ENCODE data around the gene MEG3. TPM values are rescaled to one million over a fixed set of nuclear protein-coding genes. Genes with fewer than 3 reads are reported as not detected.

MEG3 gene
- total and polyA plus RNA-seq, 2 of the 4 experiments (the other 2 are of a cell fraction), result 31.5 to 556 TPM

DNA sequence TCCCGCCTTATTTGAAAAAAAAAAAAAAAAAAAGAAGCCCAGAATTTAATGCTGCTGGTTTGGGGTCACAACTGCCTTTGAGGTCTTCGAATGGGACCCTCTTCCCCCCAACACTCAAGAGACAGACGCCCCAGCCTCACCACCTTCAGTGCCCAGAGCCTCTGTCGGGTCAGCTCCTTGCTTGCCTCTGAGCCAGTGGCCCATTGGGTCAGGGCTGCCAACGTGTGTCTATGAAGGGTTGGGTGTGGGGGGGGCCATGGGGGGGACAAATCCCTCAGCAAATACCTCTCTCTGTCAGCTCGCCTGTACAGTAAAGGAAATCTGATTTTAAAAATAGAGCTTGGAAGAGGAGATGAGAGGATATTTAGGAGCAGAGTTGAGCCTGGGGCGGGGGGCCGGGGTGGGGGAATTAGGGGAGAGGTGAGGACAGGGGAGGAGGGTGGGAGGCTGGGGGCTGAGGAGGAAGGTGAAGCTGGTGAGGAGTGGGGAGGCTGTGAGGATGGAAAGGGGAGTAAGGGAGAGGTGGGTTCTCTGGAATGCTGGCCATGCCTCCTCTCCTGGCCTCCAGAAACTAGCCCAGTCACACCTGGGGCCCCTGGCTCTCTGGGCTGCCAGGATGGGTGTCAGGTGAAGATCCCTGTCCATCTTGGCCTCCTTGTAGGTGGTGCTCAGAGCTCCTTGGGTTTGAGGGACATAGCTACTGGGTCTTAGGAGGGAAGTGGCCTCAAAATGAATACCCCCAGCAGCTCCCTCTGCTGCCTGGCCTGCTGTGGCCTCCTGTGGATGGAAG, 64.3 kb downstream of the MEG3 start:
- Histone ChIP-seq H2AK5ac (ENCODE audit: low read depth, low read length) (no peak overlapping the region), H3K27me3 (ENCODE audit: control insufficient read depth, insufficient read depth, low read length) (no peaks in the 10 kb centered on the region), H3K56ac (ENCODE audit: extremely low read depth, insufficient read depth, low read length) (no peak overlapping the region), H2AK9ac (replicated peaks; ENCODE audit: low read depth, low read length, poor library complexity) (no peak overlapping the region), H3K27ac (ENCODE audit: insufficient read depth, low read length) (no peak overlapping the region), H3K14ac (replicated peaks; ENCODE audit: low read depth, low read length) (no peak overlapping the region), H3K4me3 (ENCODE audit: insufficient read depth, low read depth, low read length) (no peak overlapping the region), H3K4me1 (ENCODE audit: control insufficient read depth, insufficient read depth, low read length) (peaks cover 4% of the 10 kb centered on the region), H2BK15ac (ENCODE audit: low read depth, low read length) (no peak overlapping the region), H3K23ac (ENCODE audit: low read depth, low read length) (no peak overlapping the region), H3K4ac (ENCODE audit: low read depth, low read length) (no peak overlapping the region), H4K8ac (ENCODE audit: low read depth in 2 of 2, low read length in 2 of 2) (no peak overlapping the region), H3K79me1 (ENCODE audit: low read depth in 1 of 2, low read length in 2 of 2) (peaks cover 7 to 24% of the 10 kb centered on the region in 2 experiments; a peak in 2 of 4 replicates), H4K20me1 (ENCODE audit: insufficient read depth, low read length) (peaks cover 35% of the 10 kb centered on the region), H4K5ac (ENCODE audit: low read depth, low read length) (no peak overlapping the region), H3K4me2 (ENCODE audit: low read depth, low read length) (no peak overlapping the region), H2AFZ (replicated peaks; ENCODE audit: low read length, poor library complexity) (no peak overlapping the region), H4K91ac (ENCODE audit: insufficient read depth, low read depth, low read length) (no peak overlapping the region), H3K9me1 (ENCODE audit: insufficient read depth, low read length) (no peaks in the 10 kb centered on the region), H3K36me3 (ENCODE audit: control insufficient read depth, insufficient read depth, low read length) (peaks cover 57% of the 10 kb centered on the region), H2BK120ac (ENCODE audit: low read depth, low read length) (no peak overlapping the region), H3K18ac (ENCODE audit: low read depth, low read length) (no peak overlapping the region), H2BK5ac (ENCODE audit: low read depth, low read length, poor library complexity, severe bottlenecking) (no peak overlapping the region), H3K9me3 (ENCODE audit: control insufficient read depth, insufficient read depth, low read length) (no peaks in the 10 kb centered on the region), H3K9ac (ENCODE audit: low read depth, low read length) (no peak overlapping the region), H2BK20ac (ENCODE audit: low read depth, low read length) (no peak overlapping the region)
- BruUV-seq (replicated peaks), result no TSS peak
- DNase-seq (no peak), ATAC-seq (ENCODE audit: low read depth) (no peak)
- ChIA-PET POLR2A (ENCODE audit: unreplicated experiment) (no interaction called here), CTCF (no interaction called here)
- no peak for TF ChIP-seq BHLHE40 (IDR thresholded peaks at IDR 0.05; ENCODE audit: low read depth, low read length)
- no peak for TF ChIP-seq NFE2L2 (IDR thresholded peaks at IDR 0.05; ENCODE audit: low read depth, low read length)
- TF ChIP-seq RAD21 (IDR thresholded peaks at IDR 0.05; ENCODE audit: low read length), result no peak
- TF ChIP-seq FOS (IDR thresholded peaks at IDR 0.05; ENCODE audit: low read depth, low read length), result no peak
- TF ChIP-seq SMC3 (IDR thresholded peaks at IDR 0.05; ENCODE audit: low read depth, low read length), result no peak
- TF ChIP-seq MXI1 (IDR thresholded peaks at IDR 0.05; ENCODE audit: borderline replicate concordance, low read depth, low read length), result no peak
- TF ChIP-seq MAZ (IDR thresholded peaks at IDR 0.05; ENCODE audit: borderline replicate concordance, low read depth, low read length), result no peak
- TF ChIP-seq, protein P1, sequence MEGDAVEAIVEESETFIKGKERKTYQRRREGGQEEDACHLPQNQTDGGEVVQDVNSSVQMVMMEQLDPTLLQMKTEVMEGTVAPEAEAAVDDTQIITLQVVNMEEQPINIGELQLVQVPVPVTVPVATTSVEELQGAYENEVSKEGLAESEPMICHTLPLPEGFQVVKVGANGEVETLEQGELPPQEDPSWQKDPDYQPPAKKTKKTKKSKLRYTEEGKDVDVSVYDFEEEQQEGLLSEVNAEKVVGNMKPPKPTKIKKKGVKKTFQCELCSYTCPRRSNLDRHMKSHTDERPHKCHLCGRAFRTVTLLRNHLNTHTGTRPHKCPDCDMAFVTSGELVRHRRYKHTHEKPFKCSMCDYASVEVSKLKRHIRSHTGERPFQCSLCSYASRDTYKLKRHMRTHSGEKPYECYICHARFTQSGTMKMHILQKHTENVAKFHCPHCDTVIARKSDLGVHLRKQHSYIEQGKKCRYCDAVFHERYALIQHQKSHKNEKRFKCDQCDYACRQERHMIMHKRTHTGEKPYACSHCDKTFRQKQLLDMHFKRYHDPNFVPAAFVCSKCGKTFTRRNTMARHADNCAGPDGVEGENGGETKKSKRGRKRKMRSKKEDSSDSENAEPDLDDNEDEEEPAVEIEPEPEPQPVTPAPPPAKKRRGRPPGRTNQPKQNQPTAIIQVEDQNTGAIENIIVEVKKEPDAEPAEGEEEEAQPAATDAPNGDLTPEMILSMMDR (conservative IDR thresholded peaks at IDR 0.05; ENCODE audit: low read depth, low read length), result no peak
- TF ChIP-seq, protein P2, sequence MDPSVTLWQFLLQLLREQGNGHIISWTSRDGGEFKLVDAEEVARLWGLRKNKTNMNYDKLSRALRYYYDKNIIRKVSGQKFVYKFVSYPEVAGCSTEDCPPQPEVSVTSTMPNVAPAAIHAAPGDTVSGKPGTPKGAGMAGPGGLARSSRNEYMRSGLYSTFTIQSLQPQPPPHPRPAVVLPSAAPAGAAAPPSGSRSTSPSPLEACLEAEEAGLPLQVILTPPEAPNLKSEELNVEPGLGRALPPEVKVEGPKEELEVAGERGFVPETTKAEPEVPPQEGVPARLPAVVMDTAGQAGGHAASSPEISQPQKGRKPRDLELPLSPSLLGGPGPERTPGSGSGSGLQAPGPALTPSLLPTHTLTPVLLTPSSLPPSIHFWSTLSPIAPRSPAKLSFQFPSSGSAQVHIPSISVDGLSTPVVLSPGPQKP (IDR thresholded peaks at IDR 0.05; ENCODE audit: borderline replicate concordance, low read depth, low read length), result no peak
- no peak for TF ChIP-seq CEBPB (IDR thresholded peaks at IDR 0.05; ENCODE audit: low read depth, low read length)
- TF ChIP-seq, protein P3, sequence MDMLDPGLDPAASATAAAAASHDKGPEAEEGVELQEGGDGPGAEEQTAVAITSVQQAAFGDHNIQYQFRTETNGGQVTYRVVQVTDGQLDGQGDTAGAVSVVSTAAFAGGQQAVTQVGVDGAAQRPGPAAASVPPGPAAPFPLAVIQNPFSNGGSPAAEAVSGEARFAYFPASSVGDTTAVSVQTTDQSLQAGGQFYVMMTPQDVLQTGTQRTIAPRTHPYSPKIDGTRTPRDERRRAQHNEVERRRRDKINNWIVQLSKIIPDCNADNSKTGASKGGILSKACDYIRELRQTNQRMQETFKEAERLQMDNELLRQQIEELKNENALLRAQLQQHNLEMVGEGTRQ (IDR thresholded peaks at IDR 0.05; ENCODE audit: low read depth, low read length), result no peak
- TF ChIP-seq CHD1 (IDR thresholded peaks at IDR 0.05; ENCODE audit: low read depth, low read length), result no peak
- TF ChIP-seq POLR2A (IDR thresholded peaks at IDR 0.05; ENCODE audit: low read depth, low read length), result no peak
- TF ChIP-seq RFX5 (IDR thresholded peaks at IDR 0.05; ENCODE audit: low read depth, low read length), result no peak
- no peak for TF ChIP-seq MAFK (IDR thresholded peaks at IDR 0.05; ENCODE audit: low read depth, low read length)
- no peak for TF ChIP-seq RCOR1 (IDR thresholded peaks at IDR 0.05; ENCODE audit: insufficient replicate concordance, low read length)
- in situ Hi-C loops (cut with MboI; ENCODE audit: low sequenced_read_pairs) (no loop called here), dilution Hi-C loops (cut with HindIII; ENCODE audit: low sequenced_read_pairs, unreplicated experiment) (no loop called here), intact Hi-C loops (cut with micrococcal nuclease) (no loop called here)
- no CpG with 5 or more reads among the region's 8 CpGs for WGBS, 2 experiments (ENCODE audit: extremely low coverage in 2 of 2, insufficient read length in 1 of 2)
